Measurements from ENCODE around the gene SHKBP1. TPM values are rescaled to one million over a fixed set of nuclear protein-coding genes. Genes with fewer than 3 reads are reported as not detected.
A peak's percentile ranks its signal among the peaks of the same experiment; 100 is the strongest.

The SHKBP1 gene
- total and polyA plus RNA-seq, 8 donors: 15.8 to 102 (median 73.4) TPM

DNA sequence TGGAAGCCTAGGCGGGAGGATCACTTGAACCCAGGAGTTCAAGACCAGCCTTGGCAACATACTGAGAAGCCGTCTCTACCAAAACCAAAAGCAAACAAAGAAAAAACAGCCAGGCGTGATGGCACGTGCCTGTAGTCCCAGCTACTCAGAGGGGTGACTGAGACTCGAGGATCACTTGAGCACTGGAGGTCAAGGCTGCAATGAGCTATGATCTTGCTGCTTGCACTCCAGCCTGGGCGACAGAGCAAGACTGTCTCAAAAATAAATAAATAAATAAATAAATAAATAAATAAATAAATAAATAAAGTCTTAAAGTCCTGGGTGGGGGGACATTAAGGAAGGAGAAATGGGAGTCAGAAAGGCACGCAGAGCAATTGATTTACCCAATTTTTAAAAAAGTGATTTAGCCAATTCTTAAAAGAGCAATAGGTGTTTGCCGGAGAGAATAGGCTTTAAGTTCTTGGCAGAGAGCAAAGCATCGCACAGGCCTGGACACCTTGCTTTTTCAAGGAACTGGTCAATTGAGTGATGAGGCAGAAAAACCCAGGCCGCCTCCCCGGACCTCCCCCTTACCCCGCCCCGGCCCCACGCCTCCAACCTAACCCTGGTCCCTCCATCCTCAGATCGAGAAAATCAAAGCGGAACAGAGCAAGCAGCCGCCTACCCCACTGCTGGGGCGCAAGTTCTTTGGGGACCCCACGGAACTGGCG lies 9.5 kb upstream of the SHKBP1 start:
- TF ChIP-seq POLR2A (IDR thresholded peaks at IDR 0.05): no peak
- TF ChIP-seq, protein P1, sequence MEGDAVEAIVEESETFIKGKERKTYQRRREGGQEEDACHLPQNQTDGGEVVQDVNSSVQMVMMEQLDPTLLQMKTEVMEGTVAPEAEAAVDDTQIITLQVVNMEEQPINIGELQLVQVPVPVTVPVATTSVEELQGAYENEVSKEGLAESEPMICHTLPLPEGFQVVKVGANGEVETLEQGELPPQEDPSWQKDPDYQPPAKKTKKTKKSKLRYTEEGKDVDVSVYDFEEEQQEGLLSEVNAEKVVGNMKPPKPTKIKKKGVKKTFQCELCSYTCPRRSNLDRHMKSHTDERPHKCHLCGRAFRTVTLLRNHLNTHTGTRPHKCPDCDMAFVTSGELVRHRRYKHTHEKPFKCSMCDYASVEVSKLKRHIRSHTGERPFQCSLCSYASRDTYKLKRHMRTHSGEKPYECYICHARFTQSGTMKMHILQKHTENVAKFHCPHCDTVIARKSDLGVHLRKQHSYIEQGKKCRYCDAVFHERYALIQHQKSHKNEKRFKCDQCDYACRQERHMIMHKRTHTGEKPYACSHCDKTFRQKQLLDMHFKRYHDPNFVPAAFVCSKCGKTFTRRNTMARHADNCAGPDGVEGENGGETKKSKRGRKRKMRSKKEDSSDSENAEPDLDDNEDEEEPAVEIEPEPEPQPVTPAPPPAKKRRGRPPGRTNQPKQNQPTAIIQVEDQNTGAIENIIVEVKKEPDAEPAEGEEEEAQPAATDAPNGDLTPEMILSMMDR (IDR thresholded peaks at IDR 0.05): no peak
- no peak for TF ChIP-seq POLR2AphosphoS5 (IDR thresholded peaks at IDR 0.05)
- no peak for TF ChIP-seq EP300 (IDR thresholded peaks at IDR 0.05)
- Histone ChIP-seq H3K4me1 (peaks cover 15 to 28% (median 23%) of the 10 kb centered on the region in 4 donors), H3K27ac (no peak overlapping the region), H3K36me3 (no peaks in the 10 kb centered on the region), H3K4me3 (peak overlapping the region; percentile 14 to 46 (median 30)), H3K9me3 (no peaks in the 10 kb centered on the region), H3K27me3 (peaks cover 12 to 59% (median 39%) of the 10 kb centered on the region in 3 donors)
- intact Hi-C loops (cut with DNase I; ENCODE audit: low total_unique reads): no loop called here
- DNase-seq: no peak
- WGBS, 5 donors: 20 to 29% (median 21%) methylated on average over 14 to 20 of the region's 20 CpGs

DNA sequence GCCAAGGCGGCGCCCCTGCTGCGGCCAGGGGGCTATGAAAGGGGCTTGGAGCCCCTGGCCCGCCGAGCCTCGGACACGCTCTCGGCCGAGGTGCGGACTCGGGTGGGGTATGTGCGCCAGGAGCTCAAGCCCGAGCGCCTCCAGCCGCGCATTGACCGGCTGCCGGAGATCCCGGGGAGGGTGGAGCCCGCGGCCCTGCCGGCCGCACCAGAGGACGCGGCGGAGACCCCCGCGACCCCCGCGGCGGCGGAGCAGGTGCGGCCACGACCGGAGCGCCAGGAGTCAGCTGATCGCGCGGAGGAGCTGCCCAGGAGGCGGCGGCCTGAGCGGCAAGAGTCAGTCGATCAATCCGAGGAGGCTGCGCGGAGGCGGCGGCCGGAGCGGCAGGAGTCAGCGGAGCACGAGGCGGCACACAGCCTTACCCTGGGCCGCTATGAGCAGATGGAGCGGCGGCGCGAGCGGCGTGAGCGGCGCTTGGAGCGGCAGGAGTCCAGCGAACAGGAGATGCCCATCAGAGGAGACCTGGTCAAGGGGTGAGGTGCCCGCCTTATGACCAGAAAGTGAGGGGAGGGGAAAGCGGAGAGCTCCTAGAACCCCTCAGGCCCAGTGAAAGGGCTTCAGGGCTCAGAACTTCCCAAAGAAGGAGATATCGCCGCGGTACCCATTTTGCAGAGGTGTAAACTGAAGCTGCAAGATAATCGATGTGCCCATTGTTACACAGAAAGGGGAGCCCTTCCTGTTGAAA lies 8.8 kb upstream of the SHKBP1 start:
- peaks cover 15 to 28% (median 23%) of the 10 kb centered on the region in 4 donors for H3K4me1 ChIP-seq
- whole genome bisulfite sequencing, 5 donors: 6 to 18% (median 9%) methylated on average over 26 to 70 of the region's 70 CpGs
- no peak for TF ChIP-seq POLR2A (IDR thresholded peaks at IDR 0.05)
- TF ChIP-seq, protein P1 (IDR thresholded peaks at IDR 0.05): no peak
- no peak for TF ChIP-seq POLR2AphosphoS5 (IDR thresholded peaks at IDR 0.05)
- TF ChIP-seq EP300 (IDR thresholded peaks at IDR 0.05): no peak
- DNase-seq: no peak
- H3K4me3 ChIP-seq: peak overlapping the region; percentile 14 to 46 (median 30)
- H3K36me3 ChIP-seq: no peaks in the 10 kb centered on the region
- intact Hi-C loops (cut with DNase I; ENCODE audit: low total_unique reads): no loop called here
- H3K9me3 ChIP-seq: no peaks in the 10 kb centered on the region
- peaks cover 12 to 59% (median 39%) of the 10 kb centered on the region in 3 donors for H3K27me3 ChIP-seq
- no peak overlapping the region for H3K27ac ChIP-seq

DNA sequence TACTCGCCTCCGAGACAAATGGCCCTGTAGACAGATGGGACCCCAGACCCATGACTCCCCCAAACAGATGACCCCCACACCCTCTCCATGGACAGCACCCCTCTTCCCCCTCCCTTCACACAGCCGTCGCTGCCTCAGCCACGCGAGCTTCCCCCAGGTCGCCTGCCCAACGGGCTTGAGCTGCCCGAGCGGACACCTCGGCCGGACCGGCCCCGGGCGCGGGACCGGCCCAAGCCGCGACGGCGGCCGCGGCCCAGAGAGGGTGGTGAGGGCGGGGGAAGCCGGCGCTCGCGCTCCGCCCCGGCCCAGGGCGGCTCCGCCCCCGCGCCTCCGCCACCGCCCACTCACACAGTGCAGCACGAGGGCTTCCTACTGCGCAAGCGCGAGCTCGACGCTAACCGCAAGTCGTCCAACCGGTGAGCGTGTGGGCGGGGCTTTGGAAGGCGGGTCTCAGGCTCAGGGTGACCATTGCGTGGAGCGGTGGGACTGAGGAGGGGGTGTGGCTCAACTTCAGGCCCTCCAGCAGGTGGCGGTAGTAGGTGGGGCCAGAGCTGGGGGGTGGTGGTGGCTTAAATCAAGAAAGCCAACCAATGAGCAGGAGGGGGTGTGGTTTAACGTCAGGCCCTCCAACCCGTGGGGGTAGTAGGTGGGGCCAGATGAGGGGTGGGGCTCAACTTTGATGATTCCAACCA lies 6.2 kb upstream of the SHKBP1 start:
- DNase-seq: peak; percentile 99
- Histone ChIP-seq H3K9me3 (no peaks in the 10 kb centered on the region), H3K4me3 (peak overlapping the region; percentile 30 to 45 (median 42)), H3K27ac (peak overlapping the region in 4 of 5 donors; percentile 34 to 78 (median 60)), H3K27me3 (peaks cover 12 to 37% (median 33%) of the 10 kb centered on the region in 3 donors), H3K4me1 (peaks cover 15 to 28% (median 23%) of the 10 kb centered on the region in 4 donors), H3K36me3 (no peaks in the 10 kb centered on the region)
- WGBS, 5 donors: 0 to 2% (median 1%) methylated on average over 34 to 53 of the region's 53 CpGs
- intact Hi-C loops (cut with DNase I; ENCODE audit: low total_unique reads): no loop called here
- TF ChIP-seq, protein P1 (IDR thresholded peaks at IDR 0.05): peak in 2 of 7 experiments; percentile 14 to 32
- TF ChIP-seq POLR2AphosphoS5 (IDR thresholded peaks at IDR 0.05): peak in 2 of 3 donors; percentile 47 to 88
- TF ChIP-seq EP300 (IDR thresholded peaks at IDR 0.05): no peak
- no peak for TF ChIP-seq POLR2A (IDR thresholded peaks at IDR 0.05)

GRCh38 chr19:40571005-40571318 lies 5.7 kb upstream of the SHKBP1 start:
- H3K27me3 ChIP-seq: peaks cover 10 to 32% (median 28%) of the 10 kb centered on the region in 3 donors

More at GRCh38 chr19:40571005-40571318, 5.7 kb upstream of the SHKBP1 start:
- no peak for DNase-seq
- Histone ChIP-seq H3K36me3 (no peaks in the 10 kb centered on the region), H3K4me1 (peaks cover 15 to 31% (median 26%) of the 10 kb centered on the region in 4 donors), H3K9me3 (no peaks in the 10 kb centered on the region), H3K27ac (peak overlapping the region in 3 of 5 donors; percentile 9 to 78 (median 34)), H3K4me3 (peak overlapping the region in 1 of 4 donors; percentile 22)
- intact Hi-C loops (cut with DNase I; ENCODE audit: low total_unique reads): no loop called here
- WGBS, 5 donors: 27 to 35% (median 33%) methylated on average over 3 of the region's 3 CpGs
- TF ChIP-seq POLR2AphosphoS5 (IDR thresholded peaks at IDR 0.05) (no peak), POLR2A (IDR thresholded peaks at IDR 0.05) (no peak), EP300 (IDR thresholded peaks at IDR 0.05) (no peak)
- TF ChIP-seq, protein P1 (IDR thresholded peaks at IDR 0.05): no peak
